ENCODE measurements around the gene AK5. TPM values are rescaled to one million over a fixed set of nuclear protein-coding genes. Genes with fewer than 3 reads are reported as not detected.

AK5 gene
- total and polyA plus RNA-seq, 2 donors (not counting 1 experiment from before 2014, with no cell fraction given), result 0.18 TPM; not detected in 1

GRCh38 chr1:77428068-77428467 is 146.2 kb downstream of the AK5 start:
- no peak overlapping the region for H3K4me3 ChIP-seq (ENCODE audit: control extremely low read depth in 1 of 5, extremely low read depth in 1 of 5, insufficient read depth in 1 of 5, low read depth in 2 of 5, low read length in 4 of 5)
- TF ChIP-seq EZH2 (IDR thresholded peaks at IDR 0.05; ENCODE audit: borderline replicate concordance, insufficient read depth, low read depth, low read length, poor library complexity, severe bottlenecking) (no peak), CTCF (IDR thresholded peaks at IDR 0.05) (no peak)
- no peaks in the 10 kb centered on the region for H4K20me1 ChIP-seq (ENCODE audit: control insufficient read depth, insufficient read depth, low read length, poor library complexity, severe bottlenecking)
- no CpG with 5 or more reads among the region's 1 CpG for WGBS (ENCODE audit: insufficient coverage)
- CTCF ChIA-PET, result no interaction called here
- H3K27ac ChIP-seq (ENCODE audit: low read length in 2 of 2), result no peak overlapping the region
- Mint-ChIP-seq H3K4me1 (no peaks in the 10 kb centered on the region), H3K27ac (no peak overlapping the region), H3K4me3 (no peak overlapping the region), H3K27me3 (peaks cover 21% of the 10 kb centered on the region), H3K9me3 (ENCODE audit: insufficient read depth) (peaks cover 6% of the 10 kb centered on the region)
- no peak overlapping the region for H3K4me2 ChIP-seq (replicated peaks; ENCODE audit: low read depth, low read length, poor library complexity, severe bottlenecking)
- no peaks in the 10 kb centered on the region for H3K79me2 ChIP-seq (ENCODE audit: control insufficient read depth, insufficient read depth, low read length)
- intact Hi-C loops (cut with micrococcal nuclease), result no loop called here
- H3K36me3 ChIP-seq (replicated peaks in 1 of 2; ENCODE audit: control extremely low read depth in 1 of 2, control insufficient read depth in 1 of 2, extremely low read depth in 1 of 2, insufficient read depth in 2 of 2, low read length in 1 of 2), result no peaks in the 10 kb centered on the region
- H3K27me3 ChIP-seq (replicated peaks in 1 of 4; ENCODE audit: control extremely low read depth in 1 of 4, control insufficient read depth in 3 of 4, insufficient read depth in 4 of 4, low read length in 3 of 4), result peaks cover 0 to 4% (median 0%) of the 10 kb centered on the region in 4 experiments
- peaks cover 7 to 9% of the 10 kb centered on the region in 2 donors for H3K4me1 ChIP-seq (ENCODE audit: control insufficient read depth in 2 of 2, insufficient read depth in 2 of 2, low read length in 2 of 2)
- H2AFZ ChIP-seq (ENCODE audit: insufficient read depth, low read depth, low read length, poor library complexity, severe bottlenecking), result no peak overlapping the region
- DNase-seq (no peak), ATAC-seq (ENCODE audit: low read depth) (no peak)
- H3K9ac ChIP-seq (ENCODE audit: low read length), result no peak overlapping the region
- POLR2A ChIA-PET, result no interaction called here
- peaks cover 3 to 12% (median 9%) of the 10 kb centered on the region in 3 donors for H3K9me3 ChIP-seq (ENCODE audit: control extremely low read depth in 1 of 3, control insufficient read depth in 2 of 3, insufficient read depth in 1 of 3, low read length in 2 of 3)

GRCh38 chr1:77430966-77431690 is 149.3 kb downstream of the AK5 start:
- H3K9me3 Mint-ChIP-seq (ENCODE audit: insufficient read depth), result no peaks in the 10 kb centered on the region
- ATAC-seq (ENCODE audit: low read depth) (no peak), DNase-seq (no peak)
- H3K27me3 Mint-ChIP-seq, result peaks cover 14% of the 10 kb centered on the region
- ChIA-PET POLR2A (no interaction called here), CTCF (no interaction called here)
- Histone ChIP-seq H3K36me3 (replicated peaks in 1 of 2; ENCODE audit: control extremely low read depth in 1 of 2, control insufficient read depth in 1 of 2, extremely low read depth in 1 of 2, insufficient read depth in 2 of 2, low read length in 1 of 2) (no peaks in the 10 kb centered on the region), H3K4me2 (replicated peaks; ENCODE audit: low read depth, low read length, poor library complexity, severe bottlenecking) (peak overlapping the region; percentile 7), H3K9me3 (ENCODE audit: control extremely low read depth in 1 of 3, control insufficient read depth in 2 of 3, insufficient read depth in 1 of 3, low read length in 2 of 3) (peaks cover 3 to 9% (median 9%) of the 10 kb centered on the region in 3 donors), H3K27me3 (replicated peaks in 1 of 4; ENCODE audit: control extremely low read depth in 1 of 4, control insufficient read depth in 3 of 4, insufficient read depth in 4 of 4, low read length in 3 of 4) (no peaks in the 10 kb centered on the region), H3K79me2 (ENCODE audit: control insufficient read depth, insufficient read depth, low read length) (no peaks in the 10 kb centered on the region), H3K4me3 (ENCODE audit: control extremely low read depth in 1 of 5, extremely low read depth in 1 of 5, insufficient read depth in 1 of 5, low read depth in 2 of 5, low read length in 4 of 5) (no peak overlapping the region), H3K27ac (ENCODE audit: low read length in 2 of 2) (no peak overlapping the region), H2AFZ (ENCODE audit: insufficient read depth, low read depth, low read length, poor library complexity, severe bottlenecking) (no peak overlapping the region), H3K4me1 (ENCODE audit: control insufficient read depth in 2 of 2, insufficient read depth in 2 of 2, low read length in 2 of 2) (peaks cover 7 to 9% of the 10 kb centered on the region in 2 donors), H3K9ac (ENCODE audit: low read length) (no peak overlapping the region), H4K20me1 (ENCODE audit: control insufficient read depth, insufficient read depth, low read length, poor library complexity, severe bottlenecking) (no peaks in the 10 kb centered on the region)
- TF ChIP-seq EZH2 (IDR thresholded peaks at IDR 0.05; ENCODE audit: borderline replicate concordance, insufficient read depth, low read depth, low read length, poor library complexity, severe bottlenecking) (no peak), CTCF (IDR thresholded peaks at IDR 0.05) (no peak)
- H3K27ac Mint-ChIP-seq, result no peak overlapping the region
- WGBS (ENCODE audit: insufficient coverage), result 76% methylated on average over 2 of the region's 4 CpGs
- H3K4me1 Mint-ChIP-seq, result peaks cover 6% of the 10 kb centered on the region
- intact Hi-C loops (cut with micrococcal nuclease), result no loop called here
- no peak overlapping the region for H3K4me3 Mint-ChIP-seq

Measured in B cell (primary cell).